Activated T-cell treated with anti-CD3 and anti-CD28 coated beads for 24 hours (primary cell): ENCODE data around the gene BOLA2B.
"Not testable (repeated sequence)": the region's sequence is repeated elsewhere in the genome, so short reads cannot be mapped to it uniquely, and the experiment has no call there.

Experiments
- DNase-seq: peaks from one replicate; pipeline ENCODE4 v3.0.0-alpha.2; 2020; ENCODE audit warnings: low read depth

Gene BOLA2B

DNA sequence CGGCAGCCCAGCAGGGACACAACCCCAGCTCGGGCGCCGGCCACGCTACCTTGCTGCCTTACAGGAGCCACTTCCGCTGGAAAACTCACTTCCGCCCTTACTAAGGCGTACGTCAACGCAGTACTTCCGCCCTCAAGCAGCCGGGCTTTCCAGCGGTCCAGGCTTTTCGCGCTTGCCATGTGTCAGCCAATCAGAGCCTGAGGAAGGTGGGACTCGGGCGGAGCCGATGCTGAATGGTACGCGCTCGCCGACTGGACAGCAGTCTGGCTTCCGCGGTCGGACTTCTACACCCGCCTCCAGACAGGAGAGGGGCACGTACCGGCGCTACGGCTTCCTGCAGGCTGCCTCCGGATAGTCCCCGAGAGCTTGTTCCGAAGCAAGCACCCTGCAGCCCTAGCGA is at the start of gene BOLA2B, which contains the start of gene SLX1A:
Gene BOLA2B, minus strand, starts transcription at position 52 of the 400 bp plus-strand sequence. CDS start 71 bp downstream, outside the sequence.
Gene SLX1A, plus strand, starts transcription at position 261 of the 400 bp plus-strand sequence. CDS start 210 bp downstream, outside the sequence.
- not testable (repeated sequence) for DNase-seq

DNA sequence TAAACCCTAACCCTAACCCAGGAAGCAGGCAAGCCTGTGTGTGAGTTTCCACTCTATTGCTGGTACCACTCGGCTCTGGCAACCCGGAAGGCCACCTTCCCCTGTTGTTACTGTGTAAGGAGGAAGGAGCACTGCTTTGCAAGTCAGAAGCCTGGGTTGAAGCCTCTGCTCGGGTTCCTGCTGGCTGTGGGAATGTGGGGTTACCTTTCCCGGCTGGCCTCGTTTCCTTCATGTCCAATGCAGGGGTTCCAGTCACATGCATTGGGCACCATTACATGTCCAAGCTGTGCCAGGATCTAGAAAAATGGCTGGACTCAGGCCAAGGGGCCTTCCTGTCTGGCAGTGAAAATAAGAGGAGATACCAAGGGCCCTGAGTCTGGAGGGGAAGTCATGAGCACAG is 23.6 kb upstream of the BOLA2B start:
- not testable (repeated sequence) for DNase-seq

DNA sequence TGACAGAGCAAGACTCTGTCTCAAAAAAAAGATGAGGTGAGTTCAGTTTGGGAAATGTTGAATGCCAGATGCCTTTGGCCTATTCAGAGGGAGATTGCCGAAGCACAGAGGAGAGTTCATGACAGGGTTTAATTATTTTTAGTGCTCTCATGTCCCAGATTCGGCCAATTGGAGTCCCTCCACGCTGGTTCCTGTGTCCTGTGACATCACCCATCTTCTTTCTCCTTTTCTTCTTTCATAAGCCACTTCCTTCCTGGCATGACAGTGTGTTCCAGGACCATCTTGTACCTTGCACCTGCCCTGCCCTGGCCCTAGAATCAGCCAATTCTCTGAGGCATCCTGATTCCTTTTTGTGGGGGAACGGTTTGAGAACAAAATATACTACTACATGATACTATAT is 17.9 kb upstream of the BOLA2B start:
- DNase-seq: not testable (repeated sequence)

DNA sequence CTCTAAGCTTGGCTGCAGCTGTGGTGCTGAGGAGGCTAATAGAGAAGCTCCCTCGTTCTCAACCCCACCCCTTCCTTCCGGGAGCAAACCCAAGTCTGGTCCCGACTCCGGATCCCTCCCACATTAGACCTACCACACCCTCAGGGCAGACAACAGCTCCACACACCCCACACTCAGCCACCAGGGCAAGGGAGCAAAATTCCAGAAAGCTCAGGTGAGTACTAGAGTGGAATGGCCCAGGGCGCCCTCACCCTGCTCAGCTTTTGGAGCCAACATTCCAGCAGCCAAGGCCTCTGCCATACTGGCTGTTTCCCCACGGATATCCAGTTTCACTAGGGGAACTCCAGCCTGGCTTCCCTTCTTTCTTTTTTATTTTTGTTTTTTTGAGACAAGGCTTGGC is 15.6 kb upstream of the BOLA2B start:
- not testable (repeated sequence) for DNase-seq

DNA sequence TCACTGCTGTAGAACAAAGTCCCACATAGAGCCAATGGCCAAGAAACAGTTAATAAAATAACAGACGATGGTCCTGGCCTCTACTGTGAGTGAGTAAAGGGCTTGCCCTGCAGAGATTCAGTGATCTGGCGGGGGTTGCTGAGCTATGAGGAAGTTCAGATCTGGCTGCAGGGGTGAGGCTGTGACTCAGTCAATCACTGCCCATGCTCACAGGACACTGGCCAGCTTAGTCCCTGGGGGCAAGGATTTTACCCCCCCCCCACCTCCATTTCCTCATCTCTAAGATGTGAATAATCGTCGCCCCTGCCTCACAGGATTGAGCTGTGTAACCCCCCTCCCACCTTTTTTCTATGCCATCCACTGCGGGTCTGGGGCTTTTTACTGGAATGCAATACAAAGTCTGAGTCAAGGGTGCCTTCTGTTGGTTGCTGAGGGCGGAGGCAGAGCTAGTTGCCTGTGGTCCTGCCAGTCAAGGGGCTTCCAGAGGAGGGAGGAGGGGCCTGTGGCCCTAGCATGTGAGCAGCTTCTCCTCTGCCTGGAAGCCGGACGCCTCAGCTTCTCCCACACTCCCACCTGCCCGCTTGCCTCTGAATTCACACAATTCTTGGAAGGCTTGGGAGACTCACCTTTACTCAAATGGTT is 13.7 kb upstream of the BOLA2B start:
- DNase-seq: not testable (repeated sequence)

DNA sequence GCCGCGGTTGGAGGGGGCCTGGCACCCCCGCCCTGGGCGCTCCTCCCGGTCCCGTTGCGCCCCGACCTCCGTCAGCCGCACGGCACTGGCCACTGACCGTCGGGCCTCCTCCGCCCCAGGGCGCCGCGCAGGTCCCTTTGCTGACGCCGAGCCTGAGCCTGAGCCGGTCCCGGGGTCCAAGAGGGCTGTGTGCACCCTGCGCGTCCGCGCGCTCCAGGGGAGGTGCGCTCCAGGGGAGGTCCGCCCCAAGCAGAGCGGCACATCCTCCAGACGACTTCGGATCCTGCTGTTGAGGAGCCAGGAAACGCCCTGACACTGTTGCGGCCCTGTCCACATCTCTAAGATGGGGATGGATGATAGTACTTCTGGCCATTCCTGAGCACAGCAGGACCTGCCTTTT is 12.8 kb upstream of the BOLA2B start:
- not testable (repeated sequence) for DNase-seq

DNA sequence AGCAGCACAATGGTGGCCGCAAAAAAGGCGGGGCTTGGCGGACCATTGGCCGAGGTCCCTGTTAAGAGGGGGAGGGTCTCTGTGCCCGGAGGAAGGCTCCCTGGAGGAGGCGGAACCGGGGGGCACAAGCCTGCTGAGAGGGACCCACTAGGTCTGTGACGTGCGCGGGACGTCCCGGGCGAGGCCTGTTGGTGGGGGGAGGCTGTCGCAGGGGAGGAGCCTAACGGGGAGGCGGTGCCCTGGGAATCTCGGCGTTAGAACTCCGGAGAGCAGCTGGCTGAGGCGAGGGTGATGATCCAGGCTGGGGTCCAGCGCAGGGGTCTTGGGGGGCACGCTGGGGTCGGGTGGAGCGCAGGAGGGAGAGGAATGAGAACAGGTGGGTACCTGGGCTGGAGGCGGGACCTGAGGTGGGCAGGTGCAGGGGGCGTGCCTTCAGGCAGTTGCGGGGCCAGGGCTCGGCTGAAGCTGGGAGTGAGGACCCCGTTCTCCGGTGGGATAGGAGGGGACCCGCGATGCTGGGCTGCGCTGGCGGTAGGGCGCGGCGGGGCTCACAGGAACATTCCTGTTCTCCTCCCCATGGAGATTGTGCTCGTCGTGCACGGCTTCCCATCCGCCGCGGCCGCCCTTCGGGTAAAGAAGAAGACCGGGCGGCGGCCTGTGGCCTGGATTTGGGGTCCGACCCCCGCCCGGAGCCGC is 12.2 kb upstream of the BOLA2B start:
- DNase-seq: not testable (repeated sequence)

DNA sequence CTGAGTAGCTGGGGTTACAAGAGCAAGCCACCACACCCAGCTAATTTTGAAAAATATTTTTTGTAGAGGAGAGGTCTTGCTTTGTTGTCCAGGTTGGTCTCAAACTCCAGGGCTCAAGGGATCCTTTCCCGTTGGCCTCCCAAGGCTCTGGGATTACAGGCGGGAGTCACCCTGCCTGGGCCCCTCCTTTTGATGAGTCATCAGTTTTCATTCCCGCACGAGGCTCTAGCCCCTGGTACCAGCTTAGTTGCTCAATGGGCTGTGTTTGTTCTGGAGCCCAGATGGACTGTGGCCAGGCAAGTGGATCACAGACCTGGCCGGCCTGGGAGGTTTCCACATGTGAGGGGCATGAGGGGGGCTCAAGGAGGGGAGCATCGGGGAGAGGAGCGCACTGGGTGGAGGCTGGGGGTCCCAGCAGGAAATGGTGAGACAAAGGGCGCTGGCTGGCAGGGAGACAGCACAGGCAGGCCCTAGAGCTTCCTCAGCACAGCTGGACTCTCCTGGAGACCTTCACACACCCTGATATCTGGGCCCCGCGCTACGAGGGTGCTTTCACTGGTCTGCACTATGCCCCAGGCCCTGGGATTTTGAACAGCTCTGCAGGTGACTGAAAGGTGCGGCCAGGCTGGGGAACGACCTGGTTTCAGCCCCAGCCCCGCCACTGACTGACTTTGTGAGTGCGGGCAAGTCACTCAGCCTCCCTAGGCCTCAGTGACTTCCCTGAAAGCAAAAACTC is 6.3 kb upstream of the BOLA2B start:
- DNase-seq: not testable (repeated sequence)

DNA sequence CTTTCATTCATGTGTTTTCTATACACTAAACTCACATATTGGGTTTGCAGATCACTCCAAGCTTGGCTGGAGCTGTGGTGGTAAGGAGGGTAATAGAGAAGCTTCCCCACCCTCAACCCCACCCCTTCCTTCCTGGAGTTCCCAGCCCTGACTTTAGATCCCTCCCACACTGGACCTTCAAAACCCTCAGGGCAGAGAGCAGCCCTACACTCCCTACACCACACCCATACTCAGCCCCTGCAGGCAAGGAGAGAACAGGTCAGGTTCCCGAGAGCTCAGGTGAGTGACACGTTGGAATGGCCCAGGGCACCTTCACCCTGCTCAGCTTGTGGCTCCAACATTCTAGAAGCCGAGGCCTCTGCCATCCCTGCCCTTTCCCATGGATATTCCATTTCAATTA is 5.6 kb upstream of the BOLA2B start, which contains the start of gene SULT1A3:
Gene SULT1A3, plus strand, starts transcription at position 207 of the 400 bp plus-strand sequence. CDS start 1,474 bp downstream, outside the sequence.
- DNase-seq: not testable (repeated sequence)

DNA sequence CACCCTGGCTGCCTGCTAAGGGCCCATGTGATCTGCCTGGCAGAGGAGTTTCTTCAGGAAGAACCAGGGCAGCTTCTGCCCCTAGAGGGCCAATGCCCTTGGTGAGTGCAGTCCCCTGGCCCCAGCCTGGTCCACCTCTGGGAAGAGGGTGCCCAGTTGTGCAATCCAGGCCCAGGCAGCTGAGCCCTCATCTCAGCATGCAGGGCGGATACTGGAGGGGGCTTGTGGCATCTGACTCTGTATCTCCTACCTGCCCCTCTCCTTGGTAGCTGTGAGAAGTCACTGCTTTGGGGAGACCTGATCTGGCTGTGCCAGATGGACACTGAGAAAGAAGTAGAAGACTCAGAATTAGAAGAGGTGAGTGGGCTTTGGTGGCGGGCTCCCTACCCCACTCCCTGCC is 3.5 kb upstream of the BOLA2B start:
- DNase-seq: not testable (repeated sequence)

DNA sequence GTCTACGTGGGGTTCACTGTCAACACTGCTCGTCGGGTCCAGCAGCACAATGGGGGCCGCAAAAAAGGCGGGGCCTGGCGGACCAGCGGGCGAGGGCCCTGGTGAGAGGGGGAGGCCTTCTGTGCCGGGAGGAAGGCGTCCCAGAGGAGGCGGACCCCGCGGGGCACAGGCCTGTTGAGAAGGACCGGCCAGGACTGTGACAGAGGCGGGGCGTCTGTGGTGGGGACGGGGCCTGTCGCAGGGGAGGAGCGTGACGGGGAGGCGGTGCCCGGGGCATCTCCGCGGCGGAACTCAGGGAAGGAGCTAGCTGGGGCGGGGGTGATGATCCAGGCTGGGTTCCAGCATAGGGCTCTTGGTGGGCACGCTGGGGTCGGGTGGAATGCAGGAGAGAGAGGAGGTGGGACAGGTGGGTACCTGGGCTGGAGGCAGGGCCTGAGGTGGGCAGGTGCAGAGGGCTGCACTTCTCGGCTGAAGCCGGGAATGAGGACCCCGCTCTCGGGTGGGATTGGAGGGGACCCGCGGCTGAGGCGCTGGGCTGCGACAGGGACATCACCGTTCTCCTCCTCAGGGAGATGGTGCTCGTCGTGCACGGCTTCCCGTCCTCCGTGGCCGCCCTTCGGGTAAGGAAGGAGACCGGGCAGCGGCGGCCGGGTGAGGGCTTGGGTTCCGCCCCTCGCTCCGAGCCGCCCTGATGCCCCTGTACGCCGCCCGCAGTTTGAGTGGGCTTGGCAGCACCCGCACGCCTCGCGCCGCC is 883 bp upstream of the BOLA2B start:
- DNase-seq: not testable (repeated sequence)

DNA sequence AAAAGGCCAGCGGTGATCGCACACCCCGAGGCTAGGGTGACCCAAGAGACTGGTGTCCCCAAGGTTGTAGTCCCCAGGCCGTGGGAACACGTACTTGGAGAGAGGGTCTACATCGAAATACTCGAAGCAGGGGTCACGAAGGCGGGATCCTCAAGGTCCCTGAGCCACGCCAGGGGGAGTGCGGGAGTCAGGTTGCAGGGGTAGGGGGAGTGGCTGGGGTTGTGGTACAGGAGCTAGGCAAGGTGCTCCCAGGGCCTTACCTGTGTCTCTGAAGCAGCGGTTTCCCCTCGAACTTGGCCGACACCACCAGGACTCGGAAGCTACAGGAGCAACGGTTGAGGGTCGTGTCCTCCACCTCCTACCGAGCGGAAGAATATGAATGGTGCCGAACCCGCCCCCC is 368 bp downstream of the BOLA2B start:
- DNase-seq: not testable (repeated sequence)

DNA sequence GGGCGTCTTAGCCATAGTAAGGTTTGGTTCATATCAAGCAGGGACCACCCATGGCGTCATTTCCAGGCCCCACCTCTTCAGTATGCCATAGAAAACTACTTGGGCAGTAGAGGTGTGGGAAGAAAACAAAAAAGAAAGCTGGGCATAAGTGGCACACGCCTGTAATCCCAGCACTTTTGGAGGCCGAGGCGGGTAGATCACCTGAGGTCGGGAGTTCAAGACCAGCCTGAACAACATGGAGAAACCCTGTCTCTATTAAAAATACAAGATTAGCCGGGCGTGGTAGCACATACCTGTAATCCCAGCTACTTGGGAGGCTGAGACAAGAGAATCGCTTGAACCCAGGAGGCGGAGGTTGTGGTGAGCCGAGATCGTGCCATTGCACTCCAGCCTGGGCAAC is 2.3 kb downstream of the BOLA2B start:
- DNase-seq: not testable (repeated sequence)

DNA sequence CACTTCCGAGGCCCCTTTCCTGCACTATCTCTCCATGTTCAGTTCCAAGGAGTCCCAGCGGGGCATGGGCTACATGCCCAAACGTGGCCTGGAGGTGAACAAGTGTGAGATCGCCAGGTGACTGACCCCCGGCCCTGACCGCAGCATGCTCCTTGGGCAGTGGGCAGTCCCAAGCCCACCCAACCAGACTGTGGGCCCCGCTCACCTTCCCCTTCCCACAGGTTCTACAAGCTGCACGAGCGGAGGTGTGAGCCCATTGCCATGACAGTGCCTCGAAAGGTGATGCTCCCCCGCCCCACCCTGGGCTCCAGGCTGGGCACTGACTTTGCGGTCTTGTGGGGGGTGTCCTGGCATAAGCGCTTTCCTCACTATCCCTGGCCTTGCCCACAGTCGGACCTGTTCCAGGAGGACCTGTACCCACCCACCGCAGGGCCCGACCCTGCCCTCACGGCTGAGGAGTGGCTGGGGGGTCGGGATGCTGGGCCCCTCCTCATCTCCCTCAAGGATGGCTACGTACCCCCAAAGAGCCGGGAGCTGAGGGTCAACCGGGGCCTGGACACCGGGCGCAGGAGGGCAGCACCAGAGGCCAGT is 5.4 kb downstream of the BOLA2B start:
- no peak for DNase-seq

DNA sequence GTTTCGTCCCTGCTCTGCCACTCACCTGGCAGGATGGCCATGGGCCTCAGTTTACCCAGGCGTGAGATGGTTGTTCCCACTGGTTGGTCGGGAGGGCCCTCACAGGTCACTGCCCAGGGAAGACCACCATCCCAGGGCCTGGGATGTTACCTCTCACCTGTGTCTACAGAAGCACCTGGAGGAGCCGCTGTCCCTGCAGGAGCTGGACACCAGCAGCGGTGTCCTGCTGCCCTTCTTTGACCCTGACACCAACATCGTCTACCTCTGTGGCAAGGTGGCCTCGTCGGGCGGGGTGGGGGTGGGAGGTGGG is 6.0 kb downstream of the BOLA2B start:
- DNase-seq: no peak

DNA sequence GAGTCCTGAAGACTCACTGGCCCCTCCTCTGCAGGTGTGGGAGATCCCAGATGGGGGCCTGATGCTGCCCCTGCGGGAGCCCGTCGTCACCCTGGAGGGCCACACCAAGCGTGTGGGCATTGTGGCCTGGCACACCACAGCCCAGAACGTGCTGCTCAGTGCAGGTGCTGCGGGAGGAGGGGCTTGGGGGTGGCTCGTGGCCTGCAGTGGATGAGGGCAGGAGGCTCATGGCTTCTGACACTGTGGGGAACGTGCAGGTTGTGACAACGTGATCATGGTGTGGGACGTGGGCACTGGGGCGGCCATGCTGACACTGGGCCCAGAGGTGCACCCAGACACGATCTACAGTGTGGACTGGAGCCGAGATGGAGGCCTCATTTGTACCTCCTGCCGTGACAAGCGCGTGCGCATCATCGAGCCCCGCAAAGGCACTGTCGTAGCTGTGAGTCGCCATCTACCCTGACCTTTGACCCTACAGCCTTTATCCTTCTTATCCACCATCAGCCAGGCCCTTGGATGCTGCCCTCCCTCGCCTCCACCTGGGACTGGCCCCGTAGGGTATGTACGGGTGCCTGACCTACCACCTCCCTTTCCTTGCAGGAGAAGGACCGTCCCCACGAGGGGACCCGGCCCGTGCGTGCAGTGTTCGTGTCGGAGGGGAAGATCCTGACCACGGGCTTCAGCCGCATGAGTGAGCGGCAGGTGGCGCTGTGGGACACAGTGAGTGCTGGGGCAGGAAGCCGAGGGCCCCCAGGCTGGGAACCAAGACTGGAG is 6.5 kb downstream of the BOLA2B start:
- DNase-seq: peak; percentile 80

DNA sequence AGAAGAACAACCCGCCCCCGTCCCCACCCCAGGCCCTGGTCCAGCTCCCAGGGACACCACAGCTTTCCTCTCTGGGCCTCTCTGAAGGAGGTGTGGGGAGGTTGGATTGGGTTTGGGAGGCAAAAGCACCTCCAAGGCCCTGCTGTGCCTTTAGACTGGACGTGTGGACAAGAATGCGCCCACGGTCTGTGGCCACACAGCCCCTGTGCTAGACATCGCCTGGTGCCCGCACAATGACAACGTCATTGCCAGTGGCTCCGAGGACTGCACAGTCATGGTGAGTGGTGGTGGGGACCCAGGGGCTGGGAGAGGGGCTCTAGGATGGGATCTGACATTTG is 7.1 kb downstream of the BOLA2B start:
- DNase-seq: no peak

DNA sequence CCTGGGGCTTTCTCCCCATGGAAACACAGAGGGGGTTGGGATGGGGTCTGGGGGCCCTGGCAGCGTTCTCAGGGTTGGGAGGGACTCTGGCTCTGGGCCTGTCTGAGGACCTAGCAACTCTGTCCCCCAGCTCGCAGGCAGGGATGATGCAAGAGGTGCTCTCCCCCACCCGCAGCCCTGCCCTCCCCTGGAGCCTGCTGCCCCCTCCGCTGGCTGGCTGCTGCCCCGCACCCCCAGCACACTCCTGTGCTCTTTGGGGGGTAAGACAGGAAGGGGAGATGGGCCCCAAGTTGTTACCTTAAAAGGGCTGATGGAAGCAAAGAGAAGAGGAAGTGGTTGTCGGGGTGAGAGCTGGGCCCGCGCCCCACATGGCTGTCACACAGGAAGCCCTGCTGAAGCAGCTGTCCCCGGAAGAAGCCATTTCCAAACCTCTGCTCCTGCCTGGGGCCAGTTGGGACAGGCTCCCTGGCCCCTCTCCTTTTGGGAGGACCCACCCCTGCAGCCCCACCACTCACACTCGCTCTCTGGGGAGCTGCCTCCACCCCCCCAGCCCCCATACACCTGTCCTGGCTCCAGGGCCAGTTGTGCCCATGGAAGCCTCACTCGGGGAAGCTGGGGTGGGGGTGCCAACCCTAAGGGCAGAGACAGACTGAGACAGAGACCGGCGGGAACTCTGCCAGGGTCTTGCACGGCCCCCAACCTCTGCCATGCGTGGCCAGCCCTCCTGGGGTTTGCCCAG is 7.6 kb downstream of the BOLA2B start:
- peak; percentile 70 for DNase-seq

DNA sequence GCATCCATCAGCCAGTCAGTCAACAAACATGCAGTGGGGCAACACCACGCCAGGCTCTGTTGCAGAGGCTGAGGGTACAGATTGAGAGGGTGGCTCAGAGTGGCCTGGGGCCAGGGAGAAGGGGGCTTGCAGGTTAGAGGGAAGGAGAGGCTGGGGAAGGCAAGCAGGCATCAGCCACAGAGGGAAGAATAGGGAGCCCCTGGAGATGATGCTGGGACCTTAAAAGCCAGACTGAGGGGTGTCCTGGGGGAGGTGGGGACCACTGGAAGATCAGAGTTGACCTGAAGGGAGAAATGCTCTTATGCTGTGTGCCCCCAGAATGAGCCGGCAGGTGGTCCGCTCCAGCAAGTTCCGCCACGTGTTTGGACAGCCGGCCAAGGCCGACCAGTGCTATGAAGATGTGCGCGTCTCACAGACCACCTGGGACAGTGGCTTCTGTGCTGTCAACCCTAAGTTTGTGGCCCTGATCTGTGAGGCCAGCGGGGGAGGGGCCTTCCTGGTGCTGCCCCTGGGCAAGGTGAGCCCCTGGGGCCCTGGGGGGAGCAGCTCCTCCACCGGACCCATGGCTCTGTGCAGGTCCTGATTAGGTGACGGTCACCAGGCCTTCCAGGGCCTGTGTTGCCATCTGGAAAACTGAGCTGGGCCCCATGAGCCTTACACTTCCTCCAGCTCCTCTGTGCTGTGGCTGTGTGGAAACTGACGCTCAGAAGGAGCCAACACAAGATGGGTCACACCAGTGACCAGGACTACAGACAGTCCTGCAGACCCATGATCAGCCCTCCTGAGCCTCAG is 8.4 kb downstream of the BOLA2B start:
- peak; percentile 14 for DNase-seq
